K562 (cell line): ENCODE results near the gene BLTP3A. TPM values are rescaled to one million over a fixed set of nuclear protein-coding genes. Genes with fewer than 3 reads are reported as not detected.
A peak's percentile ranks its signal among the peaks of the same experiment; 100 is the strongest.

Experiments
- ATAC-seq: fragments of 200-7000 bp; cut with Tn5 transposase; 3 replicates; pipeline ENCODE4 v1.9.1; 2020; ENCODE audit warnings: moderate library complexity
- BruUV-seq: library from RNA; stranded (reverse); fragments of 400-500 nt; replicated peaks from 2 replicates; lab custom pipeline; 2021; lab: Mats Ljungman, UMichigan
- CTCF ChIA-PET: fragments of 300-600 bp; formaldehyde crosslinking; extraction: SDS; loops from one replicate; lab custom pipeline; 2021; ENCODE audit warnings: low intra/inter-chr PET ratio; lab: Yijun Ruan, JAX
- POLR2A ChIA-PET: fragments of 300-600, 350-650 bp; sonication (Branson Sonifier 250); formaldehyde crosslinking; extraction: SDS; loops from one replicate; lab custom pipeline; 2021; ENCODE audit warnings: antibody characterized with exemption, inconsistent platforms; lab: Yijun Ruan, JAX
- DNase-seq, 4 experiments: peaks; one replicate each; pipeline versions ENCODE4 v3.0.0 to v3.0.0-alpha.2; 2011 to 2018; ENCODE audit warnings: low spot score in 3 of 4, mixed read lengths in 3 of 4; ENCODE audit errors: extremely low read depth in 1 of 4
- FAIRE-seq: peaks from 2 replicates; lab custom pipeline; 2011; peaks lifted over from hg19 to GRCh38; lab: Jason Lieb, UNC
- H2AFZ ChIP-seq: 2 replicates; pipeline ENCODE4 v1.6.0; 2011; ENCODE audit warnings: low read depth, low read length, control low read depth, inconsistent platforms
- H3K27ac ChIP-seq: fragments of 200-600 bp; 3 replicates; pipeline ENCODE4 v1.8.0; 2011; ENCODE audit warnings: low read depth, mild to moderate bottlenecking, control low read depth, inconsistent platforms, low read length, moderate library complexity, mixed read lengths; ENCODE audit errors: extremely low read depth
- H3K27me3 ChIP-seq, 2 experiments: fragments of 300-600 bp in 1 of 2; 2 replicates in 1 of 2; 3 replicates in 1 of 2; pipeline versions ENCODE4 v1.6.0 to v1.8.0; 2011; ENCODE audit warnings: inconsistent platforms in 2 of 2, low read length in 2 of 2, mild to moderate bottlenecking in 1 of 2, mixed read lengths in 1 of 2, moderate library complexity in 1 of 2; ENCODE audit not compliant: control insufficient read depth in 2 of 2, insufficient read depth in 2 of 2
- H3K36me3 ChIP-seq: fragments of 300-600 bp; 3 replicates; pipeline ENCODE4 v1.8.0; 2011; ENCODE audit warnings: mild to moderate bottlenecking, low read length, inconsistent platforms; ENCODE audit not compliant: control insufficient read depth, insufficient read depth
- H3K4me1 ChIP-seq, 2 experiments: fragments of 200-600 bp in 1 of 2; replicated peaks in 1 of 2; 2 replicates in 1 of 2; 3 replicates in 1 of 2; pipeline versions ENCODE4 v1.5.1 to v1.8.0; 2011; ENCODE audit warnings: inconsistent platforms in 2 of 2, low read length in 2 of 2, mild to moderate bottlenecking in 1 of 2, mixed read lengths in 1 of 2, moderate library complexity in 1 of 2; ENCODE audit not compliant: control insufficient read depth in 2 of 2, insufficient read depth in 2 of 2
- H3K4me2 ChIP-seq: 2 replicates; pipeline ENCODE4 v1.6.1; 2011; ENCODE audit warnings: low read length, control low read depth, inconsistent platforms, mixed read lengths; ENCODE audit not compliant: insufficient read depth
- H3K4me3 ChIP-seq: fragments of 200-600 bp; sonication (generic), shearing (Covaris generic); 2 replicates; pipeline ENCODE4 v1.5.1; 2016; ENCODE audit warnings: control low read depth, inconsistent platforms
- H3K79me2 ChIP-seq: fragments of 200-600 bp; 3 replicates; pipeline ENCODE4 v1.8.0; 2011; ENCODE audit warnings: low read length, inconsistent platforms; ENCODE audit not compliant: control insufficient read depth, insufficient read depth
- H3K9ac ChIP-seq, 2 experiments: 2 replicates each; pipeline versions ENCODE4 v1.6.0 to v1.6.1; 2011; ENCODE audit warnings: low read depth in 2 of 2, low read length in 2 of 2, control low read depth in 1 of 2, inconsistent platforms in 1 of 2, mild to moderate bottlenecking in 1 of 2, mixed read lengths in 1 of 2; ENCODE audit not compliant: insufficient read depth in 1 of 2
- H3K9me1 ChIP-seq: one replicate; pipeline ENCODE4 v1.6.0; 2011; ENCODE audit warnings: inconsistent platforms, mild to moderate bottlenecking, low read length, moderate library complexity; ENCODE audit not compliant: control insufficient read depth, insufficient read depth
- H3K9me3 ChIP-seq: replicated peaks from 2 replicates; pipeline ENCODE4 v1.5.1; 2011; ENCODE audit warnings: low read depth, low read length, inconsistent platforms; ENCODE audit not compliant: control insufficient read depth, insufficient read depth
- H4K20me1 ChIP-seq: replicated peaks from 2 replicates; pipeline ENCODE4 v1.6.1; 2011; ENCODE audit warnings: low read length, inconsistent platforms, mixed read lengths; ENCODE audit not compliant: control insufficient read depth, insufficient read depth
- CEBPB ChIP-seq: fragments of 450-650 bp; IDR thresholded peaks from 2 replicates; pipeline ENCODE4 v1.6.1; 2016; ENCODE audit warnings: missing genetic modification characterization, missing compliant biosample characterization
- TAL1 ChIP-seq: fragments of 450-650 bp; IDR thresholded peaks from 2 replicates; pipeline ENCODE4 v1.6.1; 2016; ENCODE audit warnings: mild to moderate bottlenecking
- ZNF316 ChIP-seq: fragments of 450-650 bp; IDR thresholded peaks from 2 replicates; pipeline ENCODE4 v1.6.1; 2016
- ZNF449 ChIP-seq: fragments of 250-450 bp; sonication (Bioruptor Pico); IDR thresholded peaks from 2 replicates; pipeline ENCODE4 v1.8.0; 2022; ENCODE audit warnings: moderate library complexity, mild to moderate bottlenecking, inconsistent platforms
- WGBS: fragments of 100-300 bp; shearing (Covaris generic); methylation state at CpG from one replicate; pipeline ENCODE4 v1.1.6; 2016; ENCODE audit warnings: low coverage, mixed read lengths; ENCODE audit not compliant: insufficient coverage; ENCODE audit errors: missing lambda C conversion rate; 5-methylcytosine and 5-hydroxymethylcytosine counted together
- in situ Hi-C: fragments of 300-500 bp; cut with MboI; formaldehyde crosslinking; loops from 4 replicates; pipeline ENCODE4 v1.15.0; 2018; ENCODE audit warnings: inconsistent platforms, mixed read lengths
- intact Hi-C: fragments of 100-400 bp; cut with micrococcal nuclease; formaldehyde crosslinking; loops from 2 replicates; pipeline ENCODE4 v1.14.2; 2022
- polyA plus RNA-seq, 8 experiments: library from polyadenylated mRNA; depleted of rRNA in 4 of 8; stranded (reverse) in 5 of 8; unstranded in 3 of 8; fragments of >200 nt; fragmentation: Nextera tagmentation in 2 of 8; fragmentation: Illumina TruSeq in 1 of 8; extraction: Ambion mirVana in 2 of 8; extraction: Trizol in 1 of 8; gene quantifications; 2 replicates each; pipeline versions ENCODE4 v1.2.1 to v1.2.3, GENCODE V29; 2011 to 2014; ENCODE audit warnings: inconsistent platforms in 1 of 8, missing spikeins in 1 of 8
- total RNA-seq, 7 experiments: library from RNA; depleted of rRNA in 6 of 7; stranded (reverse); fragments of >200 nt in 6 of 7; fragmentation: Illumina TruSeq in 2 of 7; extraction: Trizol in 2 of 7; gene quantifications; 2 replicates each; pipeline versions ENCODE4 v1.2.1 to v1.2.3, GENCODE V29; 2011 to 2021; ENCODE audit warnings: low replicate concordance in 1 of 7

The BLTP3A gene
- total and polyA plus RNA-seq, 9 of the 15 experiments (the other 6 are each of a cell fraction or from before 2014, with no cell fraction given), result 7.5 to 34.6 (median 15.5) TPM

GRCh38 chr6:34836451-34836850, 44.6 kb downstream of the BLTP3A start:
- ChIA-PET CTCF (no interaction called here), POLR2A (interaction anchor here (0.9 to 1.2 kb wide), 2 partner anchors 15 to 24 kb away, joined by 3 read pairs; no protein-coding TSS in a partner anchor)
- peaks cover 9 to 24% of the 10 kb centered on the region in 2 experiments for H3K4me1 ChIP-seq
- H3K36me3 ChIP-seq, result peaks cover 54% of the 10 kb centered on the region
- in situ Hi-C loops (no loop called here), intact Hi-C loops (no loop called here)
- no peak overlapping the region for H3K4me2 ChIP-seq
- H3K9ac ChIP-seq, result peak overlapping the region in 1 of 2 experiments; percentile 37; a peak in 1 of 4 replicates
- H3K9me1 ChIP-seq, result no peaks in the 10 kb centered on the region
- H3K79me2 ChIP-seq, result no peaks in the 10 kb centered on the region
- H4K20me1 ChIP-seq, result no peaks in the 10 kb centered on the region; the same call in 1 of the 2 replicates
- no peak overlapping the region for H2AFZ ChIP-seq
- H3K4me3 ChIP-seq, result no peak overlapping the region
- H3K27ac ChIP-seq, result no peak overlapping the region
- no TSS peak for BruUV-seq
- no peak for ATAC-seq
- no peaks in the 10 kb centered on the region for H3K27me3 ChIP-seq
- TF ChIP-seq CEBPB, result peak; percentile 68; the same call in 1 of the 2 replicates
- no peak for TF ChIP-seq TAL1
- FAIRE-seq, result no peak
- DNase-seq, result no peak
- 40% methylated on average over 2 of the region's 2 CpGs for WGBS
- no peaks in the 10 kb centered on the region for H3K9me3 ChIP-seq

GRCh38 chr6:34837528-34837927, 45.6 kb downstream of the BLTP3A start:
- Histone ChIP-seq H3K36me3 (peaks cover 56% of the 10 kb centered on the region), H3K27ac (no peak overlapping the region), H3K9ac (no peak overlapping the region), H3K27me3 (no peaks in the 10 kb centered on the region), H3K4me2 (no peak overlapping the region), H2AFZ (no peak overlapping the region), H3K9me3 (no peaks in the 10 kb centered on the region), H4K20me1 (no peaks in the 10 kb centered on the region; the same call in 1 of the 2 replicates), H3K9me1 (no peaks in the 10 kb centered on the region), H3K4me1 (peaks cover 9 to 24% of the 10 kb centered on the region in 2 experiments), H3K79me2 (no peaks in the 10 kb centered on the region), H3K4me3 (no peak overlapping the region)
- in situ Hi-C loops, result no loop called here
- CTCF ChIA-PET, result no interaction called here
- intact Hi-C loops, result no loop called here
- ATAC-seq (no peak), DNase-seq (no peak), FAIRE-seq (no peak)
- BruUV-seq, result no TSS peak
- TF ChIP-seq ZNF316 (0 out of 2 replicates have a peak, but pooled peaks have one; percentile 9), ZNF449 (CRISPR knock-in tag) (no peak)
- POLR2A ChIA-PET, result interaction anchor here (0.9 to 1.2 kb wide), 2 partner anchors 14 to 23 kb away, joined by 3 read pairs; no protein-coding TSS in a partner anchor
